NCI-H2107 treated with DMSO at 0.1 percent for 48 hours (cell line): ENCODE measurements around the gene UNC50.

Experiments used
- DNase-seq: peaks from one replicate; lab custom pipeline; 2025; ENCODE audit not compliant: unreplicated experiment; lab: John Stamatoyannopoulos, UW

Gene UNC50, protein sequence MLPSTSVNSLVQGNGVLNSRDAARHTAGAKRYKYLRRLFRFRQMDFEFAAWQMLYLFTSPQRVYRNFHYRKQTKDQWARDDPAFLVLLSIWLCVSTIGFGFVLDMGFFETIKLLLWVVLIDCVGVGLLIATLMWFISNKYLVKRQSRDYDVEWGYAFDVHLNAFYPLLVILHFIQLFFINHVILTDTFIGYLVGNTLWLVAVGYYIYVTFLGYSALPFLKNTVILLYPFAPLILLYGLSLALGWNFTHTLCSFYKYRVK

DNA sequence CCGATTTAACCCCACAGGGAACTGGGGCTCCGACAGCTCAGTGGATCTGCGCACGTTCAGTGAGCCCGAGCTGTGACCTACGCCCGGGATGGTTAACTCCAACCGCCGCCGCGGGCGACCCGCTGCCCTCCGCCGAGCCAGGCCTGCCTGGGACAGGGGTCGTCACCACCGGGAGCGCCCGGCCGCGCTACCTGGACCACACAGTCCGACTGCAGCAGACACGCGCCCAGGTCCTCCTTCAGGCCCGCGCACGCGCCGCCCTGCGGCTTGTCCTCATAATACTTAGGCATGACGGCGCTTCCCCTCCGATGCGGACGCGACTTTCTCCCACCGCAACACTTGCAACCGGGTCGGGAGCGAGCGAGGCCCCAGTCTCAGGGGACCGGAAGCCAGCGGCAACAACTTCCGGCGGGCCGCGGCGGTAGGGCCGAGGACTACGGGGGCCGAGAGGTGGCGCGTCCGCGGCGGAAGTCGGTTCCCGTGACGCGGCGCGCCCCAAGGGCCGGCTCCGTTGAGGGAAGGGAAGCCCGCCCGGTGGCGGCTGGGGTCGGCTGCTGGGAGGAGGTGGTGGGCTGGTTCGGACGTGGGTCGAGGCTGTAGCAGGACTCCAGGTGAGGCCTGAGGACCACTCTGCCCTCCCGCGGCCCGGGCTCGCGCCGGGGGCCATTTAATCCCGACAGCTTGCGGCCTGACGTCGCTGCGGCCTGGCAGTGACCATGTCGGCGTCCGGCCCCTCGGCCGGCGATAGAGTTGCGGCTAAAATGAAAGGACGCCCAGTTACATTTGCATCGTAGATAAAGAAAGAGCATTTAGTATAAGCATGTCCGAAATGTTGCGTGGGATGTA is at the start of gene UNC50, which contains the start of gene COA5:
TSS of gene UNC50 (plus strand) at position 474 of the 846 bp plus-strand sequence. CDS start 1,171 bp downstream, outside the sequence.
TSS of gene COA5 (minus strand) at position 397 of the 846 bp plus-strand sequence. CDS start at position 290, 107 bp downstream.
- peak; percentile 64 for DNase-seq

DNA sequence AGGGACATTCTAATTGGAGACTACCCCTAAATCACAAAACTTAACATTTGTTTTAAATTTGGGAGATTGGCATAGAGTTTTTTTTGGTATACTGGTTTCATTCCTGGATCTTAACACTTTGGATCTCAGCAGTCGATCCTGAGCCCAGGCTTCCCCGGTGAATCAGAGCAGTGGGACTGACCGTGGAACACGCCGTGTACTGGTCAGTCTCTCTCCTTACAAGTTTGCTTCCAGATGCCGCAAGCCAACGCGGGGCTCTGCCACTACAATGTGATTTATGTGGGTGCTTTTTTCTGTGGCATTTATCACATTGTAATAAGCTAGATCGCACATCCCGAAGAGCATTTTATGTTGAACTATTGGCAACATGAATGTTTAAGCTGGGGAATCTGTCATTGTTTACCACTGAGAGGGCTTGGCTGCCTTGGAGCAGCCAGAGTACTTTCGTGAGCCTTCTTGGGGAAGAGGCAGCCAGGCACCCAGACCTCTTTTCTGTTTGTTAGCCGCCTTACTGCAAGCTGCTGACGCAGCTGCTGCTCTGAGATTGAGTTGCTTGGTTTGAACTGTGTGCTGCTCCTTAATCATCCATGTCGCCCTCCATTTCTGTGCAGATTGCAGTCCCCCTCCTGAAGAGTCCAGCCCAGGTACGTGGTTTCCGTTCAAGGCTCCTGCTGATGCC is 49.4 kb upstream of the UNC50 start:
- DNase-seq: no peak

DNA sequence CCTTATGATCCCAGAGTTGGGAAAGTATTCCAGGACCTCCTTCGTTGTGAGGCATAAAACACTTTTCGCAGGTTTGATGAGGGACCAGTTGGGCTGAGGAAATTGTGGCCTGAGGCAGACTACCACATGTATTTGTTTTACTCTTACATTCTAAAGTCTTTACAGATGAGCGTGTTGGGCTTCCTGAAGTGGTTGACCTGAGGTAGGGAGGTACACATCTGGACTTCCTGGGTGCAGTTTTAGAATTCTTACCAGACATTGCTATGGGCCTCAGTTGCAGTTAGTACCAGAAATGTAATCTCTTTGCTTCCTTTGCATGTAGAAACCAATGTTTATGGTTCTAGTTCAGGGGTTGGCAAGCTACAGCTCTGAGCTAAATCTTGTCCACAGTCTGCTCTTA is 48.8 kb upstream of the UNC50 start:
- DNase-seq: no peak

DNA sequence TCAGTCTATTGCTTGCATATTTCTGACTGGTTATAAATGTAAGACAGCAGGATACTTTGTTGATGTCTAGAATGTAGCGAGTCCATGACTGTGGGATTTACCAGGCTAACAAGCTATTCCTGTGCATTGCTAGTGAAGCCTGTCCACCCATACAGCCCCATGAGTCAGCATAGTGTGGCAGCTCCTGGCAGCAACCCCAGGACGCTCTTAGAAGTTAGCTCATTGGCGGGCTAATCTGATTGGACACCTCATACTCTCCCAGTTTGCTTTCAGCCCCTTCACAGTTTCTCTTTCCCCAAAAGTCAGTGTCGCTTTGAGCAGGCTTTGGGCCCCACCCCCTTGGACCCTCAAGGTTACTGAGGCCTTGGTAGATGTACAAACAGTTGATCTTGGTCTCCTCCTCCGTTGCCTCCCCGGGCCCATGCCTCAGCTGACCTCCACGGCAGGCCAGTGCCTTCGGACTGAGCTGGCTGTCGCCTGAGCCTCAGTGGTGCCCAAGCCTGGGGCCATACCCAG is 48.1 kb upstream of the UNC50 start:
- no peak for DNase-seq

DNA sequence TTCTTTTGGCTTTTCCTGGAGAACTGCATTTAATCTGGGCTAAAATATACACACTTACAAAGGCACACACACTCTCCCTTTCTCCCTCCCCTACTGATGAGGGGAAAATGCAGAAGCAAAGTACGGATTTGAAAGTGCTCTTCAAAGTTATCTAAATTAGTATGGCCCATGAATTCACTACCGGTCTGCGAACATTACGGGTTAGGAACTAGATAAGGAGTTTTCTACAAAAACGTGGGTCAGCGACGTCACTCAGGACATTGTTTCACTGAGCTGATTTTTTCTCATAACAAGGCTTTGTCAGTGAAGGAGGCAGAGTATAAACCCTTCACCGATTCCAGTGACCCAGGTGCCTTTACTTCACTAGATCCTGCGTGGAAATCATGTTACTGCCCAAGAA is 47.4 kb upstream of the UNC50 start:
- no peak for DNase-seq

DNA sequence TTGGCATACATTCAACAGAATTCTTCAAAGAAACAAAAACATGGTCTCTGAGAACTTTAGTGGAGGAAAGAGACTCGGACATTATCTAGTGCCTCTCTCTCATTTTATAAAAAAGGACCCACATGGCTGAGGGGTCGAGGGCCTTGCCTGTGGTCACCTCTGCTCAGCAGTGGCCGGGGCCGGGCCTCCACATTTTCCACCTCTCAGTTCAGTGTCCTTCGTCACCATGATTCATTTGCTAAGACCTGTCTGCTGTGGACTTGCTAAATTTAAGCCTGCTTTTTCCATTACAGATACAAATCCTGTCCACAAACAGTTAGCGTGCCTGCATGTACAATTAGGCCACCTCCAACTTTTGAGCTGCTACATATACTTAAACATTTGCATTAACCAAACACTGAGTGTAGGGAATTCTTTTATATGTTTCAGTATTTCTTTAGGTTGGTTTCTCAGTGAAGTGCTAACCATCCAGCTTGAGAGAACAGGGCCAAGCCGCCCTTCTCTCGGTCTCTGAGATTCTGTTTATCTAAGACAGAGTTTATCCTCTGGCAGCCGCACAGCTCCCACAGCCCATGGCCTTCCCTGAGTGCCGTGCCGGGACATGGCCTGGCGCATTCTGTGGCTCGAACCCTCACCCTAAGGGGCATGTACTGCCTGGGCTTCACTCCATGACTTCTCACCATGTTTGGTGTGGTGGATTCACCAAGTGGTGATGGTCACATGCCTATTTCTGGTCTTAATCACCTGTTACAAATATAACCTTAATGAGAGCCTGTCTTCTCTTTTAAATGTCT is 46.3 kb upstream of the UNC50 start:
- DNase-seq: no peak

DNA sequence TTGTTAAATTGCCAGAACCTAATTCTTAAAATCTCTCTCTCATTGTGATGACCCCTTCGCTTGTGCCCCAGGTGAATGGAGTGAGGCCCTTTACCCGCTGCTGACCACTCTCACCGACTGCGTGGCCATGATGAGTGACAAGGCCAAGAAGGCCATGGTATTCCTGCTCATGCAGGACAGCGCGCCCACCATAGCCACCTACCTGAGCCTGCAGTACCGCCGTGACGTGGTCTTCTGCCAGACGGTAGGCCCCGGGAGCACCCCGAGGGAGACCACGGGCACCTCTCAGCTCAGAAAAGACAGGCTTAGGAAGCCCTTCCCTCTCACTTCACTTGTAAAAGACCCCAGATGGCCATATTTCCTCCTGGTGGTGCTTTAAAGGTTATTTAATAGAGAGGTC is 45.0 kb upstream of the UNC50 start:
- DNase-seq: no peak

DNA sequence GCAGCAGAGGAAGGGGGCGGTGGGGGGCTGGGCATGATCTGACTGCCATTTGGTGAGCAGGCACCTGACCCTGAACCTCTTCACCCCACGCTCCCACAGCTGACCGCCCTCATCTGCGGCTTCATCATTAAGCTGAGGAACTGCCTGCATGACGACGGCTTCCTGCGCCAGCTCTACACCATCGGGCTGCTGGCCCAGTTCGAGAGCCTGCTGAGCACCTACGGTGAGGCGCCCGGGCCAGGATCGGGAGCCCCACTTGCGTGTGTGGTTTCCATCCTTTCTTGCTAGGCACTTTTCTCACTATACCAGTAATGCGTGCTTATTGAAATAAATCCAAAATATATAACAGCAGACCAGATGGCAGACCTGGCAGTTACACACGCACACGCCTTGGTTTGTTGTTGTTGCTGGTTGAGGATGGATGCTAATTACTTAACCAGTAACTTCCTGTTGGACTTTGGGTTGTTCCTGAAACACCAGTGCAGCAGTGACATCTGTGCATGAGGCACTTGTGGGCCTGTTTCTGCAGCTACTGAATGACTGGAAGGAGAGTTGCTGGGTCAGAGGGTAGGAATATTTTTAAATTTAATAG is 43.8 kb upstream of the UNC50 start:
- DNase-seq: no peak

DNA sequence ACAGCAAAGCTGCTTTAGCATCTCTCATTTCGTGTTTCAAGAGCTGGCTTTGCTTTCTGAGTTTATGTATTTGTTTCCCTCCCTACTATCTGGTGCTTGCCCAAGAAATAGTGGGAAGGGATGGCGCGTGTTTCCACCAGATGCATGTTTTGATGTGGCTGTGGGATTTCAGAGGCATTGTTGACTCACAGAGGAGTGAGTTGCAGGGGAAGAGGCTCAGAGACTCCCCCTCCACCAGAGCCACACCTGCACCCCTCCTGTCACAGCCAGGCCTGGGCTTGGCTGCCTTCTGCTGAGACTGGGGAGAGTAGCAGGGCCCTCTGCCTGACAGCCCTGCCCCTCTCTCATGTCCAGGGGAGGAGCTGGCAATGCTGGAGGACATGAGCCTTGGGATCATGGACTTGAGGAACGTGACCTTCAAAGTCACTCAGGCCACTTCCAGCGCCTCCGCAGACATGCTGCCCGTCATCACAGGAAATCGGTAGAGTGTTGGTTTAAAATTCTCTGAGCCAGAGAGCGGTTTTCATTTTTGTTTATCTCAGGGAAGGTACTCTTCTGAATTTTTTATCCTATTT is 43.0 kb upstream of the UNC50 start:
- DNase-seq: no peak

DNA sequence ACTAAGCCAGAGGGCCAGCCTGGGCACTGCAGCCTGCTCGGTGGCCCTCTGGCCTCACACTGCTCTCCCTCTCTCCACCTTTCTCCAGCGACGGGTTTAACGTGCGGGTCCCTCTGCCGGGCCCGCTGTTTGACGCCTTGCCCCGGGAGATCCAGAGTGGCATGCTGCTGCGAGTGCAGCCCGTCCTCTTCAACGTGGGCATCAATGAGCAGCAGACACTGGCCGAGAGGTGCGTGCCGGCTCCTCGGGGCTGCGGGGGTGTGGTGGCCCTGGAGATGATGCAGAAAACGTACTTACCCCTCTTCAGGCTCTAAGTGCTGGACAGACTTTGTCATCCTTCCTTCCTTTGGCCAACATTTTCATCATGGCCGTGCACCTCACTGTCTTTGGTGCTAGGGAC is 42.4 kb upstream of the UNC50 start:
- DNase-seq: no peak

DNA sequence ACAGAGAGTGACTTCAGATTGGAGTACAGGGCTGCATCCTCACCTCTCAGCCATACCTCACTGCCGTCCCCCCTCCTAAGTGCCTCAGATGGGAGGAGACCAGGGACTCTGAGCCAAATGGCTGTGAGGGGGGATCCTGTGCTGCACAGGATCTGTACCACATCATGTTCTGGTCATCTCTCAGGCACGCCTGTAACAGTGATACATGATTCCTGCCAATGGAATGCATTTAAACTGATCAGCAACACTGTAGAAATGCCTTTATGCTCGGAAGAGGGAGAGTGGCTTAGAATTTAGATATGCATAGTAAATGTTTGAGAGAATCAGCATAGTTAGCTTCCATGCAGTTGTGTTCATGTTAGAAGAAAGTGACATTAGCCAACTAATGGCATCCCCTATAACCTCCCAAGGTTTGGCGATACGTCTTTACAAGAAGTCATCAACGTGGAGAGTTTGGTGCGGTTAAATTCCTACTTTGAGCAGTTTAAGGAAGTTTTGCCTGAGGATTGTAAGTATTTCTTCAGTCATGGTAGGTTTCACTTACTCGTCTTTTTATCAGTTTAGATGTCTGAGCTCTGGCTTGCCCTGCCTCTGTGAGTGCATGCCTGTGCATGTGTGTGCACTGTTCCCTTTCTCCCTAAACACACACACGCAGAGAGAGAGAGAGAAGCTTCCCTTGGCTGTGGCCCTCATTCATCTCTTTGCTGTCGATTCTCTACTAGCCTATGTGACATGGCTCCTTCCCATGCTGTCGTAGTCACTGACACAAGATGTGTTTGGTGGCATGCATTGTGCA is 40.0 kb upstream of the UNC50 start:
- DNase-seq: no peak

DNA sequence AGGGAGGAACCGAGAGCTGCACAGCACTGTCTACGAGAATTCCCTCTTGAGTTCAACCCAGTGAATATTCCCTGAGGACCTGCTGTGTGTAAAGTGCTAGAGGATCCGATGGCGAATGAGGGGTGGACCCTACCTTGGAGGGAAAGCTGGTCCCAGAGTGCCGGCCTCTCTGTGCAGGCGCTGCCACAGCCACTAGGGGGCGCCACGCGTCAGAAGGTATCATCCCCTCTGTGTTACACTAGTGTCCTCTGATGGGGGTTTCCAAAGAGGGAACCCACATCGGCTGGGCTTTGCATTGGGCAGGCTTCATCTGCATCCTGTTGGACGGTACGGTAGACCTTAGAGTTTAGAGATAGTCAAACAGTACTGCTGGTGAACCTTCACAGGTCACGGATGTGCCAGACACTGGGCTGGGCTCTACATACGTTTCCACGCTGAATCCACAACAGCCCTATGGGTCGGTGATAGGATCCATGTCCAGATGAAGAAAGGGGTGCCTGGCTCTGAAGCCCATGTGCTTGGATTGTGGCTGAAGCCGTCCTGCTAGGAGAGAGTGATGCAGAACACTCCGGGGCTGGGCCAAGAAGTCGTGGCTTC is 39.1 kb upstream of the UNC50 start:
- DNase-seq: no peak

DNA sequence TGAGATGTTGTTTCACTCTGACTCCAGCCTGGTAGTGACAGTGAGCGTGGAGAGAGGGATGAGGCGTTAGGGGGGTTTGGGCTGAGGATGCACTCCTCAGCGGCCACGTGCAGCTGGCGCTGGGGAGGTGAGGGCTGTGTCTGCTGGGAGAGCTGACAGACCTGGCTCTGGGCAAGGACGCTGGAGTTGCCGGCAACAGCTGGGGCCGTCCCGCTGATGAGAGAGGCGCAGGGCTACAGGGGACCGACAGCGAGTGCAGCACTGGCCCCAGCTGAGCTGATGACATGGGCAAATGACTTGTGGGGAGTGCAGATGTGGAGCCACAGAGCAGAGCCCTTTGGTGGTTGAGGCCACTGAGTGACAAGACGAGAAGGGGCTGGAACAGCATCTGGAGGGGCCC is 38.5 kb upstream of the UNC50 start:
- DNase-seq: no peak

DNA sequence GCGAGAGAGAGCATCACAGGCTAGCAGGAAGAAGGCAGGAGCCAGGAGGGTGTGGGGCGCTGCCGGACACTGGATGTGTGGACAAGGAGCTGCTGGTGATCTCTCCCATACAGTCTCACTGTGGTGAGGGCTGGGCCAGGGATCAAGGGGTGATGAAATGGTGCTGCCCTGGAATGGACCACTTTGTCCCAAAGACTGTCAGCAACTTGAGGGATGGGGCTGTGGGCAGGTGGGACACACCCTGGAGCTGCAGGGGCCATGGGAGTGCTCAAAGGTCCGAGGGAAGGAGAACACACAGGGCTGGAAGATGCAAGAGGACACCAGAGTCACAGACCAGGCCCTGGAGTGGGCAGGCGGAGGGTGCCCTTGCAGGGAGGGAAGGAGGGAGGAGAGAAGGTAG is 38.0 kb upstream of the UNC50 start:
- no peak for DNase-seq

DNA sequence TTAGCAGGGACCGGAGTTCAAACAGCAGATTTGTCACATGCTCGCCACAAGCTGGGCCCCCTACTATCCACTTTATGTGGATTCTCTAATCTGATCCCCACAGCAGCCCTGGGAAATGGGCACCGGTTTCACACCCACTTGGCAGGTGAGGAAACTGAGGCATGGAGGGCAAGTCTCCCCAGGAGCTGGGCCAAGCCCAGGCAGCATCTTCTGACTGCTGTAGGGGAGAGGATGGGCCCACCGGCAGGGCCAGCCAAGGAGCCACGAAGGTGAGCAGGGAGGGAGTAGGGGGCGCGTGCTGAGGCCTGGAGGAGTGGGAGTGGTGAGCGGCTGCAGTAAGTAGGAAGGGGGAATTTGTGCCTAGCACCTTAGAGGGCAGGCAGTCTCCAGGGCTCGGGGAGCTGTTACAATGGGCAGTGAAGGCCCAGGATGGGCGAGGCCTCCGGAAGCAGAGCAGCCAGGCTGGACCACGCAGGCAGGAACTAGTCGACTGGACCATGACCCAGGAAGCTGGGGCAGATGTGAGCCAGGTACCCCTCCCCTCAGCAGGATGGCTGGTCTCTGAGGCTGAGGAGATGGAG is 37.2 kb upstream of the UNC50 start:
- no peak for DNase-seq

DNA sequence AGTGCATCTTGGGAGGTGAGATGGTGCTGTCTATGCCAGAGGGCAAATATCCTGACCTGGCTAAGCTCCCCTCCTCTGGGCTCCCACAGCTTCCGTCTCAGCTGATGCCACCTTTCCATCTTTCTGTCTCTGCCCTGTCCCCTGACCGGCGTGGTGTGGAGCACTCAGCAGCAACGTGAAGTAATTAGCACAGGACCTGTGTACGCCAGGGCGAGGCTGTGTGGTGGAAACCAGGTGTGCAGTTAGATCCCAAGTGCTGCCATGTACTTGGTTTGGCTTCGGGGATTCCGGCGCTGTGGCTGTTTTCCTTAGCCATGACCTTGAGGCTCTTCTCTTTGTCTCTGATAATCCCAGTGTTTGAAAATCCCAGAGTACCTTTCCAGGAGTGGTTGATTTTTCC is 36.6 kb upstream of the UNC50 start:
- no peak for DNase-seq

DNA sequence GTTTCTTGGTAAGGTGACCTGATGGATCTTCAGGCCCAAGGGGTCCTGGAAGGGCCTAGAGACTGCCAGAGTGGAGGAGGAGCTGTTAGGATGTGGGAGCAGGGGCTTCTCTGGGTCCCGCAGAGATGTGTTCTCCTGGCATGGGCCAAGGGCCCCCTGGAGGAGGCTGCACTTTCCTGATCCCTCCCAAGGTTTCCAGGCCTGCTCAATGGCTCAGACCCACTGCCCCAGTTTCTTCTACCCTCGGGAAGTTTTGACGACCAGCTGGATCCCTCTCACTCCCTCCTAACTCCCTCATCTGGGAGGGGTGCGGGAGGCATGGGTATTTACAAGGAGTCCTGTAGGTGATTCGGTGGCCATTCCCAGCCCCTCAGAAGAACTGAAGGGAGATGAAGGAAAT is 36.2 kb upstream of the UNC50 start:
- no peak for DNase-seq

DNA sequence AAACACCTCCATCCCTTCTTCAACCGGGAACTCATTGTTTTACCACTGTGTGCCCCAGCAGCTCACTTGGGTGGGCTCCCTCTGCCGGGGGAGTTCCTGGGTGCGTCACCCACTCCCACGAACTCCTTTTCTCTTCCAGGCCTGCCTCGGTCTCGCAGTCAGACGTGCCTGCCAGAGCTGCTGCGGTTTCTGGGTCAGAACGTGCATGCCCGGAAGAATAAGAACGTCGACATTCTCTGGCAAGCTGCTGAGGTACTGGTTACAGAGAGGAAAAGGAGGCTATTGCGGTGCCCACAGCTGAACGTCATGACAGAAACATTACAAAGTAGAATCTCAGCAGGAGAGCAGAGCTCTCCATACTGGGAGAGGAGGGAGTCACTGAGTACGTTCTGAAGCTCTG is 35.7 kb upstream of the UNC50 start:
- DNase-seq: no peak

DNA sequence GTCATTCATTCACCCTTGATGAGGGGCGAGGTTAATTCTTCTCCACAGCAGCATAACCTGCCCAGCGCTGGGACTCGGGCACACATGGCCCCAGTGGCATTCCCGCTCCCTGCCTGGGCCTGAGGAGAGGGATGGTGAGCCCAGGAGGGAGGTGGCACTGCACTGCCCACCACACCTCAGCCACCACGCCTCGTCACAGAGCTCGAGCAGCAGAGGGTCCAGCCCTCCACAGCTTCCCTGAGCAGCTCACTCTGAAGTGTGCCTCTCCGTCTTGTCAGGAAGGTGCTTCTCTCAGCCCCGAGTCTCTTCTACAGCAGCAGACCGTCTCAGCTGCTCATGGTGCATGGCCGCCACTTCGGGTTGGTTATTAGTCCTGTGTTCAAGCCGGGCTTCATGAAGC is 35.0 kb upstream of the UNC50 start:
- no peak for DNase-seq
